Medulla oblongata (tissue), 1 donor: ENCODE results near the gene ZNF672.

Experiments
- DNase-seq: peaks from one replicate; pipeline ENCODE4 v3.0.0-alpha.2; 2015; ENCODE audit errors: extremely low spot score

Gene ZNF672

GRCh38 chr1:248834343-248834940 is 3.6 kb upstream of the ZNF672 start:
- no peak for DNase-seq

GRCh38 chr1:248837045-248837780 is 811 bp upstream of the ZNF672 start:
- DNase-seq = no peak

- peak; percentile 95 for DNase-seq
These were observed 538 bp downstream of the ZNF672 start for GRCh38 chr1:248838357-248839167.

- DNase-seq = no peak
These were observed 1.1 kb downstream of the ZNF672 start for GRCh38 chr1:248839168-248839555.

- DNase-seq = no peak
These were observed 2.9 kb downstream of the ZNF672 start for GRCh38 chr1:248840946-248841345.

GRCh38 chr1:248841702-248842395 is 3.8 kb downstream of the ZNF672 start:
- DNase-seq = peak; percentile 51

- DNase-seq = no peak
These were observed 4.8 kb downstream of the ZNF672 start for GRCh38 chr1:248842781-248843331.

GRCh38 chr1:248843687-248844086 is 5.7 kb downstream of the ZNF672 start:
- DNase-seq = no peak

GRCh38 chr1:248844526-248844925 is 6.5 kb downstream of the ZNF672 start:
- DNase-seq = no peak

- no peak for DNase-seq
These were observed 9.3 kb downstream of the ZNF672 start for GRCh38 chr1:248847181-248847955.

GRCh38 chr1:248847956-248848561 is 10.0 kb downstream of the ZNF672 start:
- DNase-seq = no peak

GRCh38 chr1:248848602-248849001 is 10.6 kb downstream of the ZNF672 start:
- no peak for DNase-seq

- DNase-seq = no peak
These were observed 11.1 kb downstream of the ZNF672 start for GRCh38 chr1:248849152-248849551.

- DNase-seq = no peak
These were observed 11.6 kb downstream of the ZNF672 start for GRCh38 chr1:248849637-248850036.

- no peak for DNase-seq
These were observed 12.1 kb downstream of the ZNF672 start for GRCh38 chr1:248850124-248850523.

- DNase-seq = no peak
These were observed 12.7 kb downstream of the ZNF672 start for GRCh38 chr1:248850536-248851251.

GRCh38 chr1:248851390-248851789 is 13.4 kb downstream of the ZNF672 start:
- no peak for DNase-seq

- no peak for DNase-seq
These were observed 14.7 kb downstream of the ZNF672 start for GRCh38 chr1:248852481-248853405.
